ENCODE data around the gene SCN8A.

The SCN8A gene

GRCh38 chr12:51759175-51759574 lies 168.1 kb downstream of the SCN8A start:
- no peak overlapping the region for H3K27ac ChIP-seq
- H4K20me1 ChIP-seq (ENCODE audit: insufficient read depth): no peaks in the 10 kb centered on the region
- H2AFZ ChIP-seq (ENCODE audit: low read depth): no peak overlapping the region
- no peak overlapping the region for H3K4me2 ChIP-seq
- no peak overlapping the region for H3K4me3 ChIP-seq (IDR thresholded peaks at IDR 0.05; ENCODE audit: insufficient read depth, low read depth, low read length)
- no peaks in the 10 kb centered on the region for H3K79me2 ChIP-seq (ENCODE audit: insufficient read depth, low read depth)
- TF ChIP-seq, protein P1, sequence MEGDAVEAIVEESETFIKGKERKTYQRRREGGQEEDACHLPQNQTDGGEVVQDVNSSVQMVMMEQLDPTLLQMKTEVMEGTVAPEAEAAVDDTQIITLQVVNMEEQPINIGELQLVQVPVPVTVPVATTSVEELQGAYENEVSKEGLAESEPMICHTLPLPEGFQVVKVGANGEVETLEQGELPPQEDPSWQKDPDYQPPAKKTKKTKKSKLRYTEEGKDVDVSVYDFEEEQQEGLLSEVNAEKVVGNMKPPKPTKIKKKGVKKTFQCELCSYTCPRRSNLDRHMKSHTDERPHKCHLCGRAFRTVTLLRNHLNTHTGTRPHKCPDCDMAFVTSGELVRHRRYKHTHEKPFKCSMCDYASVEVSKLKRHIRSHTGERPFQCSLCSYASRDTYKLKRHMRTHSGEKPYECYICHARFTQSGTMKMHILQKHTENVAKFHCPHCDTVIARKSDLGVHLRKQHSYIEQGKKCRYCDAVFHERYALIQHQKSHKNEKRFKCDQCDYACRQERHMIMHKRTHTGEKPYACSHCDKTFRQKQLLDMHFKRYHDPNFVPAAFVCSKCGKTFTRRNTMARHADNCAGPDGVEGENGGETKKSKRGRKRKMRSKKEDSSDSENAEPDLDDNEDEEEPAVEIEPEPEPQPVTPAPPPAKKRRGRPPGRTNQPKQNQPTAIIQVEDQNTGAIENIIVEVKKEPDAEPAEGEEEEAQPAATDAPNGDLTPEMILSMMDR (conservative IDR thresholded peaks at IDR 0.05; ENCODE audit: low read depth, low read length): no peak
- H3K9ac ChIP-seq: no peak overlapping the region
- no peaks in the 10 kb centered on the region for H3K36me3 ChIP-seq (ENCODE audit: insufficient read depth)
- H3K27me3 ChIP-seq (ENCODE audit: insufficient read depth, low read depth): no peaks in the 10 kb centered on the region
- no peaks in the 10 kb centered on the region for H3K4me1 ChIP-seq (ENCODE audit: low read depth, poor library complexity, severe bottlenecking)

DNA sequence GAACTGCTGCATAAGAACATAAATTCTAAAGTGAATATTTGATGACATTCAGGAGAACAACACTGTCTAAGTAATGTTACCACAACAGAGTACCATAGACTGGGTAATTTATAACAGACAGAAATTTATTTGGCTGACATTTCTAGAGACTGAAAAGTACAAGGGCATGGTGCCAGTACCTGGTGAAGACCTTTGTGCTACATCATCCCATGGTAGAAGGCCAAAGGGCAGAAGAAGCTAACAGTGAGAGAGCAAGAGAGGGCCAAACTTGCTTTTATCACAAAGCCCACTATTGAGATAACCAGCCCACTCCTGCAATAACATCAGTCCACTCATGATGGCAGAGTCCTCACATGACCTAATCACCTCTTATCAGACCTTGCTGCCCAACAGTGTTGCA lies 168.7 kb downstream of the SCN8A start:
- Histone ChIP-seq H3K4me2 (no peak overlapping the region), H2AFZ (ENCODE audit: low read depth) (no peak overlapping the region), H3K27ac (no peak overlapping the region)

DNA sequence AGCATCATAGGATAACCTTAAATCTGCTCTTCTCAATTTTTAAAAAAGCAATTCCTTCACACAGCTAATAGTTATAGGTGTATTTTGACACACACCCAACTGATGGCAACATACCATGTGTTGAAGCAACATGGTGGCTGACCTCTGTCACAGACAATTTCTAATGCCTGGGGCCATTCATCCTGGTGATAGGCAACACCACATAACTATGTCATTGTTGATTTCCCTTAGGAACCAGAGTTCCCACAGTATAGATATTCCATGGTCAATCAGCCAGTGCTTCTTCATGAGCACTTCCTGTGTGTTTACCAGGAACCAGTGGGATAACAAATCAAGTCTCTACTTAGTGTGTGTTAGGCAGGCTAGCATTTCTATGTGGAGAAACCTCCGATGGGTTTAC lies 169.2 kb downstream of the SCN8A start:
- Histone ChIP-seq H3K79me2 (ENCODE audit: insufficient read depth, low read depth) (no peaks in the 10 kb centered on the region), H3K27ac (no peak overlapping the region), H3K36me3 (ENCODE audit: insufficient read depth) (no peaks in the 10 kb centered on the region), H3K4me3 (IDR thresholded peaks at IDR 0.05; ENCODE audit: insufficient read depth, low read depth, low read length) (no peak overlapping the region), H3K4me1 (ENCODE audit: low read depth, poor library complexity, severe bottlenecking) (no peaks in the 10 kb centered on the region), H3K4me2 (no peak overlapping the region), H3K27me3 (ENCODE audit: insufficient read depth, low read depth) (no peaks in the 10 kb centered on the region), H3K9ac (no peak overlapping the region), H2AFZ (ENCODE audit: low read depth) (no peak overlapping the region), H4K20me1 (ENCODE audit: insufficient read depth) (no peaks in the 10 kb centered on the region)
- TF ChIP-seq, protein P1 (conservative IDR thresholded peaks at IDR 0.05; ENCODE audit: low read depth, low read length): no peak

More for the DNA sequence above, 168.7 kb downstream of the SCN8A start:
- Histone ChIP-seq H3K27me3 (ENCODE audit: insufficient read depth, low read depth) (no peaks in the 10 kb centered on the region), H3K79me2 (ENCODE audit: insufficient read depth, low read depth) (no peaks in the 10 kb centered on the region), H4K20me1 (ENCODE audit: insufficient read depth) (no peaks in the 10 kb centered on the region), H3K36me3 (ENCODE audit: insufficient read depth) (no peaks in the 10 kb centered on the region), H3K4me1 (ENCODE audit: low read depth, poor library complexity, severe bottlenecking) (no peaks in the 10 kb centered on the region), H3K9ac (no peak overlapping the region), H3K4me3 (IDR thresholded peaks at IDR 0.05; ENCODE audit: insufficient read depth, low read depth, low read length) (no peak overlapping the region)
- TF ChIP-seq, protein P1 (conservative IDR thresholded peaks at IDR 0.05; ENCODE audit: low read depth, low read length): no peak

- TF ChIP-seq, protein P1 (conservative IDR thresholded peaks at IDR 0.05; ENCODE audit: low read depth, low read length): no peak
- no peak overlapping the region for H2AFZ ChIP-seq (ENCODE audit: low read depth)
- H3K79me2 ChIP-seq (ENCODE audit: insufficient read depth, low read depth): no peaks in the 10 kb centered on the region
- no peaks in the 10 kb centered on the region for H3K4me1 ChIP-seq (ENCODE audit: low read depth, poor library complexity, severe bottlenecking)
- H3K27me3 ChIP-seq (ENCODE audit: insufficient read depth, low read depth): no peaks in the 10 kb centered on the region
- no peak overlapping the region for H3K4me2 ChIP-seq
- H3K4me3 ChIP-seq (IDR thresholded peaks at IDR 0.05; ENCODE audit: insufficient read depth, low read depth, low read length): no peak overlapping the region
- no peak overlapping the region for H3K27ac ChIP-seq
- no peaks in the 10 kb centered on the region for H3K36me3 ChIP-seq (ENCODE audit: insufficient read depth)
- no peaks in the 10 kb centered on the region for H4K20me1 ChIP-seq (ENCODE audit: insufficient read depth)
- no peak overlapping the region for H3K9ac ChIP-seq
Measured at GRCh38 chr12:51763743-51764142, 172.7 kb downstream of the SCN8A start.
